HG03045 (cell line): ENCODE data around the gene PTEN.

Experiments used
- ATAC-seq: cut with Tn5 transposase; IDR thresholded peaks from one replicate; pipeline ENCODE4 v1.9.1; 2021; ENCODE audit warnings: mild to moderate bottlenecking, moderate library complexity; ENCODE audit not compliant: unreplicated experiment

Gene PTEN

GRCh38 chr10:87961314-87961713 is 97.9 kb downstream of the PTEN start:
- ATAC-seq = no peak

GRCh38 chr10:87966459-87966858 is 103.0 kb downstream of the PTEN start:
- ATAC-seq = no peak

GRCh38 chr10:87973635-87974034 is 110.2 kb downstream of the PTEN start:
- ATAC-seq = no peak

GRCh38 chr10:87974130-87974529 is 110.7 kb downstream of the PTEN start:
- ATAC-seq = no peak

GRCh38 chr10:87974769-87975168 is 111.3 kb downstream of the PTEN start:
- ATAC-seq = no peak

GRCh38 chr10:87976101-87976743 is 112.8 kb downstream of the PTEN start:
- no peak for ATAC-seq

- ATAC-seq = no peak
Measured at GRCh38 chr10:87978166-87978565, 114.7 kb downstream of the PTEN start.

GRCh38 chr10:87979847-87980246 is 116.4 kb downstream of the PTEN start:
- no peak for ATAC-seq

- ATAC-seq = no peak
Measured at GRCh38 chr10:87983716-87984115, 120.3 kb downstream of the PTEN start.

GRCh38 chr10:87987206-87987605 is 123.8 kb downstream of the PTEN start:
- ATAC-seq = no peak

GRCh38 chr10:87991946-87992345 is 128.5 kb downstream of the PTEN start:
- ATAC-seq = no peak

- ATAC-seq = no peak
Measured at GRCh38 chr10:88004451-88004850, 141.0 kb downstream of the PTEN start.

- ATAC-seq = no peak
Measured at GRCh38 chr10:88006261-88006660, 142.8 kb downstream of the PTEN start.

GRCh38 chr10:88008866-88009470 is 145.5 kb downstream of the PTEN start:
- no peak for ATAC-seq

GRCh38 chr10:88012641-88013040 is 149.2 kb downstream of the PTEN start:
- ATAC-seq = no peak

GRCh38 chr10:88017781-88018180 is 154.4 kb downstream of the PTEN start:
- no peak for ATAC-seq

- no peak for ATAC-seq
Measured at GRCh38 chr10:88019753-88020152, 156.3 kb downstream of the PTEN start.
